NCI-H1105 (cell line): ENCODE data around the gene GLI3.

ENCODE experiments used
- DNase-seq: peaks from one replicate; lab custom pipeline; 2025; lab: John Stamatoyannopoulos, UW

The GLI3 gene

DNA sequence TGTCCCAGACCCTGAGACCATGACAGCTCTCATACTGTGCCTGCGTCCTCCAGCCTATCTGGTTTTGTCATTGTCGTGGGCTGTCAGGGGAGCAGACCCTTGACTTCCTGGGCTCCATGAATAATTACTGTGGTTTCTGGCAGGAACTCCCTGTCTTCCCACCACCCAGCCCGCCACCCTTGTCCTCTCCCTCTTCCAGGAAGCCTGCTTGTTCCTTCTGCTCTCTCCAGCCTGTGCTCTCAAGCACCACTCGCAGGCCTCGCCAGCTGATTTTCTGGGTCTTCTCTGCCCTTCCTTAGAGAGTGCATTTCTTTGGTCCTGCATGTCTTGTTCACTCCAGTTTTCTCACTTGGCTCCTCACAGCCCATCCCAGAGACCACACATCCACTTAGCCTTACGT is 309.6 kb downstream of the GLI3 start:
- DNase-seq, result no peak

DNA sequence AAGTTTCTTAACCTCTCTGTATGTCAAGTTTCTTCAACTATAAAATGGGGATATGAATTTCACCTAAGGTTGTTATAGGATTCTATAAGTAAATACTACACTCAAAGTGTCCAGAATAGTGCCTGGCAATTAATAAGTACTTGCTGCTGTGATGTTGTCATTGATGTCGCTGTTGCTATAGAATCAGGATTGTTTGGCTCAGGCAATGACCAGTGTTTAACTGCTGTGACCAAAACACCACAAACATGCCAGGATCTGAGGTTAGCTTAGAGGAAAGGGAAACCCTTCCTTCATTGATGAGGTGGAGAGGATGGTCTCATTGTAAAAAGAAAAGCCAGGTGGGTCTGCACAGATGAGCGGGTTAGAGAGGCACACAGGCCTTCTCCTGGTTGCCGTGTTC is 311.1 kb downstream of the GLI3 start:
- no peak for DNase-seq

DNA sequence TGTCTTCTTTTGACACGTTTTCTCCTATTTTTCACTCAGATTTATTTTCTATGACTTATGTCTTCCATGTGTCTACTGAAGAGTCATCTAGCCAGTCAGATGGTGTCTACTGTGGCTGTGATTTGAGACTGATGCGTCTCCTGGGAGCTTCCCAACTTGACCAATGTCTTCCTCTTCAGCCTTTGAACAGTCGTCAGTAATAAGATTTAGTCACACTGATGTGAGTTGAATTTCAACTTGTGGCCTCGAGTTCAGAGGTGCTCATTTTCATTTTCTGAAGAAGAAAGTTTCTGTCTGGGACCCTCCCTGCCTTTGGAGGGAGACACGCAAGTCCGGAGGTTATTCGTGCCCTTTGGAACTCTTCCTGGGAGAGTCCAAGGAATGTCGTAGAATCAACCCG is 312.2 kb downstream of the GLI3 start:
- DNase-seq, result no peak

DNA sequence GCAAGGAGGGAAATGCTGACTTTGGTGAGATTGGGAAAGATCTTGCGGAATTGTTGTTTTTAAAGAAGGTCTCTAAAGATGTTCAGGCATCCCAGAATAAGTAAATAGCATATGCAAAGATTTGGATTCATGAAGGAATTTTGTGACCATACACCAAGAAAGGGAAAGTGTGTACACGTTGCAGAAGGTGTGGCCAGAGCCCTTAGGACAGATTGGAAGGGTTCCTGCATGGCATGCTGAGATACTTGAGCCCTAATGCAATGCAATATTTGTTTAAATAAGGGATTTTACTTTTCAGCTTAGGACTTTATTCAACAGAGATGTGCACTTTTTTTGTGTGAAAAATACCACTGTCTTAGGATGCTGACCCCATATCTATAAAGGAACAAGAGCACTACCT is 314.6 kb downstream of the GLI3 start:
- no peak for DNase-seq

DNA sequence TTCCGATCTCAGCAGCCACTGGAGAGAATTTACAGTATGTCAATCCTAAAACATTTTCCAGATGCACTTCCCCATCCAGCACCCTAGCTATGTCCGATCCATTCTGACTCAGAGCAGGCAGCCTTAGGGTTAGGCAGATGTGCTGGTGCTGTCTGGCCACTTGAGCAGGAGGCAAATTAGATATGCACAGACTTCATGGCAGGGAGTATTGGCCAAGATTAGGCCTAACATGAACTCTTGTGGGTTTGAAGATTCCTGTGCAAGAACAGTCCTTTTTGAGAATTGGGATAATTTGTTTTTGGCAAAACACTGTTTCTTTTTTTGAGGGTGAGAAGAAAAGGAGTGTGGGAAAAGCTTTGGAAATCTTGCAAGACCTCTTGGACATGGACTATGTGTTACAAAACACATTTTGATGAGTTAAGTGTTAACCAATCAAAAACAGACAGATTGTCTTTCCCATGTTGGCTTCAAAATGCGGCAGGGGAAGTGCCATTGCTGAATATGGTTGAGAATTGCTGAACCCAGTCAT is 315.5 kb downstream of the GLI3 start:
- no peak for DNase-seq

DNA sequence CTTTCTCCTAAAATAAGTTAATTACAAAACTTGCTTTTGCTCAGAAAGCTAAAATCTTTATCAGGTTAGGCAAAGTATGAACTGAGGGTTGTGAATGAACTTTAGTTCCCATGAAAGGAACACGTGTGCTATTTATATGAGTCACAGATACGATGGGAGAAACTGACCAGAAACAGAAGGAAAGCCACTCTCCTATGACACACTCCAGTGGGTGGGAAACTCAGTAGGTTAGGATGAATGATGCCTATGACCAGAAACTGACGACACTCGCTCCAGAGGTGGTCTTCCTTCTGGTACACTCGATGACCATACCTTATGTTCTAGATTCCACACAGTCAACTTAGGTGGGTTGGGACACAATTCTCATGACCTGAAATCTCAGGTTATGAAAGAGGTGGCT is 318.4 kb downstream of the GLI3 start:
- DNase-seq, result no peak

DNA sequence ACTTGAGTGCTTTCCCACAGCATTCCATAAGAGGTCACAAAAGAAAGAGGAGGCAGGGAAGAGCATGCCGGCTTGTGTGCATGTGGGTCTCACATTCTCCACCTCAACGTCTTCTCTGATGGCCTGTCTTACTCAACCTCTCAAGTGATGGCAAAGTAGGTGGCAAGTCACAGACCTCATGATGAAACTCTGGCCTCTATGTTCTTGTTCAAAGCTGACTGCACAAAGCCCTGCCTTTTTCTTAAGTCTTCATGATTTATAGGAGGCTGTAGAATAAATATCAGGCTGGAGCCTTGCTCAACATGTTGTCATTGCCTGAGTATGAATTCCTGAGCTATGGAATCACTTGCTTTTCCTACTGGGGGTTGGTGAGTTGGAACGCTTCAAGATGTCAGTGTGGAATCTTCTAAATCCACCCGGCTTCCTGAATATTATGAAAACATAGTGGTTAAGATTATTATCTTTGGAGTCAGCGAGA is 320.5 kb downstream of the GLI3 start:
- no peak for DNase-seq

DNA sequence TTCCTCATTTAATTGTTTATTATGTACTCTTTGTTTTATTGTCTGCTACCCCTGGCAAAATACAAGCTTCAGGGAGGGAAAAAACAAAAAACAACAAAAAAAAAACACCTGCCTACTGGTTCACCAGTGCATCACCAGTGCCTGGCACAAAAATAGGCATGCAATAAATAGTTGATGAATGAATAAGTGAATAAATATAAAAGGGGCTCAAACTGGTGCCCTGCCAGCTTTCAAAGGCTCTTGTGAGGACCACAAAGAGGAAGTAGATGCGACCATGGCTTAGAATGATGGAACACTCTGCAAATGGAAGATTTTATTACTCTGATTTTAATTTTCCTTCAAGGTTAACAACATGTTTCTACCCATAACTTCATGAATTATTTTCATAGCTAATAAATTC is 321.1 kb downstream of the GLI3 start:
- DNase-seq, result no peak

DNA sequence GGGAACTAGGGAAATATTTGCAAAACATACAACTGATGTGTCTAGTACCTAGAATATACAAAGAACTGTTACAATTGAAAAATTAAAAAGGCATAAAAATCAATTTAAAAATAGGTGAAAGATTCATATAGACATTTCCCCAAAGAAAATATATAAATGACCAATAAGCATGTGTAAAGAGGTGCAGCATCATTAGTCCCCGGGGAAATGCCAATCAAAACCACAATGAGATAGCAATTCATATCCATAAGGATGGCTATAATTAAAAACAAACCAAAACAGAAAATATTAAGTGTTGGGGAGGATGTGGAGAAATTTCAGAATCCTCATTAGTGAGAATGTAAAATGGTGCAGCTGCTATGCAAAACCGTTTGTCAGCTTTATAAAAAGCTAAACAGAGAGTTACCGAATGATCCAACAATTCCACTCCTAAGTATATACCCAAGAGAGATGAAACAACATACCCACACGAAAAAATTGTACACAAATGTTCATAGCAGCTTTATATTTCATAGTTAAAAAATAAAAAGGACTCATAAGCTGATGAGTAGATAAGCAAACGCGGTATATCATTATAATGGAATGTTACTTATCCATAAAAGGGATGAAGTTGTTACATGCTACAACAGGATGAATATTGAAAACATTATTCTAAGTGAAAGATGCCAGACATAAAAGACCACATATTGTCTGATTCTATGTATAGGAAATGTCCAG is 324.0 kb downstream of the GLI3 start:
- no peak for DNase-seq

DNA sequence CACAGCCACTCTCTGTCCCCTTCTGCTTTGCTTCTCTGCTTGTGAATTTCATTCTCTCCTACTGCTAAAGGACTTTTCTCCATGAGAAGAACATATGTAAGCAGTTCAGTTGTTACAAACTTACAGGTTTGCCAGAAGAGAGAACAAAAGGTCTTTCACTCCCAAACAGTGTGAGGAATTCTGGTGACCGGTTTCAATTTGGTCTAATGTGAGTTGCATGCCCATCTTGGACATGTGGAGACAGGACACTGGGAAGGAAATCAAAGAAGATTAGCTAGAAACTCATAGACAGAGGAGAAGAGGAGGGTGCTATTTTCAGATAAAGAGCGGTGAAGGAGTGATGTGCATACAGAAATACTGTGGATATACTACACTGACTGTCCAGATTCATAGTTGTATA is 324.6 kb downstream of the GLI3 start:
- DNase-seq, result no peak

DNA sequence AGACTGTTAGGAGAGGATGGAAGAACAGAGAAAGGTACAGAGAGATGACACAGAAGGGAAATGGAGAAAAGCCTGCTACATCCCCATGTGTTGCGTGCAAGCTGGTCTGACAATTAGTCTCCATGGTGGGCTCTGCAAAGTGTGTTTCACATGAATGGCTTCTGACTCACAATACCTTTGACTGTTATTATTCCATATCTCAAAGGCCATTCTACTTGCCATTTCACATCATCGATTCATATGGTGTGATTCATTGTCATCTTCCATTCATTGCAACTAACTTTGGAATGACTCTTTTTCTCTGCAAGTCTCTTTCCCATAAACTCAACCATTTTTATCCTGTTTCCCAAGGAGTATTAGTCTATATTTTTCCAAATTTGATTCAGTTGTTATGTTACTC is 325.2 kb downstream of the GLI3 start:
- DNase-seq, result no peak
